HT-29 (cell line): Measurements from ENCODE around the gene SLC38A2. TPM values are rescaled to one million over a fixed set of nuclear protein-coding genes. Genes with fewer than 3 reads are reported as not detected.
"Not testable (repeated sequence)": the region's sequence is repeated elsewhere in the genome, so short reads cannot be mapped to it uniquely, and the experiment has no call there.

Source experiments
- DNase-seq: peaks from one replicate; pipeline ENCODE4 v3.0.0-alpha.2; 2015; ENCODE audit warnings: low spot score
- total RNA-seq: library from RNA; depleted of rRNA; stranded (reverse); fragments of >200 nt; shearing (Covaris generic); gene quantifications from 2 replicates; pipeline ENCODE4 v1.2.3, GENCODE V29; 2014; rRNA removed

Gene SLC38A2
- total RNA-seq, 1 experiment from 2014 or later, result 67.9 TPM

GRCh38 chr12:46325075-46325474 is 47.5 kb downstream of the SLC38A2 start:
- DNase-seq, result not testable (repeated sequence)

GRCh38 chr12:46320731-46321130 is 51.8 kb downstream of the SLC38A2 start:
- DNase-seq, result no peak

GRCh38 chr12:46318037-46318436 is 54.5 kb downstream of the SLC38A2 start:
- DNase-seq, result no peak

Other genes with a start within 250 kb of the SLC38A2 start
- gene SLC38A1, start 103.7 kb downstream of the SLC38A2 start, total RNA-seq, result 57.1 and 58.6 TPM in 2 replicates